EL (cell line): ENCODE results near the gene INTU.
"Not testable (repeated sequence)": the region's sequence is repeated elsewhere in the genome, so short reads cannot be mapped to it uniquely, and the experiment has no call there.

ENCODE experiments used
- DNase-seq: peaks from one replicate; pipeline ENCODE4 v3.0.0-alpha.2; 2016

INTU gene

GRCh38 chr4:127632420-127633403 lies at the start of gene INTU:
INTU (plus strand) TSS chr4:127632957; CDS start chr4:127633035, 78 bp downstream.
- peak; percentile 96 for DNase-seq

DNA sequence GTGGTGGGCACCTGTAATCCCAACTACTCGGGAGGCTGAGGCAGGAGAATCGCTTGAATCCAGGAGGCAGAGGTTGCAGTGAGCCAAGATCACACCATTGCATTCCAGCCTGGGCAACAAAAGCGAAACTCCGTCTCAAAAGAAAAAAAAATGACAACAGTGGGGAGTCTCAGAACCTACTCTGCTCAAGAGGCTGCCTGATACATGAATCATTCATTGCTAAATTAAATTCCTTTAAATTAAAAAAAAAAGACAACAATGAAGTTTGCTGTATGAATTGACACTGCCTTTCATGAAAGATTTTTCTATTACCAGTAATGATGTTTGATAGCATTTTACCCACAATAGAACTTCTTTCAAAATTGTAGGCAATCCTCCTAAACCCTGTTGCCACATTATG lies 46.3 kb upstream of the INTU start:
- DNase-seq: peak; percentile 8

- peak; percentile 30 for DNase-seq
These were observed 45.7 kb upstream of the INTU start for GRCh38 chr4:127586922-127587571.

DNA sequence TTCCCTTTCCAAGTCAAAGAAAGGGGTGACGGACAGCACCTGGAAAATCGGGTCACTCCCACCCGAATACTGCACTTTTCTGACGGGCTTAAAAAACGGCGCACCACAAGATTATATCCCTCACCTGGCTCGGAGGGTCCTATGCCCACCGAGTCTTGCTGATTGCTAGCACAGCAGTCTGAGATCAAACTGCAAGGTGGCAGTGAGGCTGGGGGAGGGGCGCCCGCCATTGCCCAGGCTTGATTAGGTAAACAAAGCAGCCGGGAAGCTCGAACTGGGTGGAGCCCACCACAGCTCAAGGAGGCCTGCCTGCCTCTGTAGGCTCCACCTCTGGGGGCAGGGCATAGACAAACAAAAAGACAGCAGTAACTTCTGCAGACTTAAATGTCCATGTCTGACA lies 43.6 kb upstream of the INTU start:
- not testable (repeated sequence) for DNase-seq

DNA sequence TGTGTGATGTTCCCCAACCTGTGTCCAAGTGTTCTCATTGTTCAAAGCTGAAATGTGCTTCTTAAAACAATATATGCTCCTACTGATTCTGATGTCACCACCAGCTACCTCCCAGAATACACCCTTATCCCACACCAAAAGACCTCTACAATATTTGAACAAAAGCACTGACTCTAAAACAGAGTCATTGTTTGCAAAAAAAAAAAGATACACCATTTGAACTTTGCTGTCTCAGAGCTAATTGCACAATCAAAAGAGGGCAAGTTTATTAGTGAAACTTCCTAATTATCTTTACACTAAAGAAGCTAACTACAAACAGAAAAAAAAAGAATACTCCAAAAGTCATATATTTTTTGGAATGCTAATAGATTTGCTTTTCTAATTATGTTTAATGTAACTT lies 34.1 kb upstream of the INTU start:
- no peak for DNase-seq

GRCh38 chr4:127601029-127601428 lies 31.7 kb upstream of the INTU start:
- no peak for DNase-seq

- peak; percentile 36 for DNase-seq
These were observed 27.6 kb upstream of the INTU start for GRCh38 chr4:127604949-127605709.

GRCh38 chr4:127606823-127607222 lies 25.9 kb upstream of the INTU start:
- DNase-seq: no peak

DNA sequence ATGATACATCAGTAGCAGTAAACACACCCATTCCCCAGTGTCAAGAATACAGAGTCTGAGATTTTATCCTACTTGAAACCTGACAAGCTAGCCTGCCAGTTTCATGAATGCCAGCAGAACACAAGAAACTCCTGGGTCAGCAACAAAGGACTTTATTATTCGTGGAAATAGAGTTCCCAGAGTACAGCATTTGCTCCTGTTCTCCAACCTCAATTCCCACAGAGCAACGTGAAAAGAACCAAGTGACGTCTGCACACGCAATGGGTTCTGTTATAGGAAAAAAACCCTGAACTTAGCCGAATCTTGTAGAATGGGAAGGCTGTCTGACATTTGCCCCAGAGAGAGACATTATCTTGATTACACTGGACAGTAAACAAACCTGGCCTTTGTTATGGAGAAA lies 23.3 kb upstream of the INTU start:
- no peak for DNase-seq

- DNase-seq: no peak
These were observed 22.3 kb upstream of the INTU start for GRCh38 chr4:127610488-127610887.

DNA sequence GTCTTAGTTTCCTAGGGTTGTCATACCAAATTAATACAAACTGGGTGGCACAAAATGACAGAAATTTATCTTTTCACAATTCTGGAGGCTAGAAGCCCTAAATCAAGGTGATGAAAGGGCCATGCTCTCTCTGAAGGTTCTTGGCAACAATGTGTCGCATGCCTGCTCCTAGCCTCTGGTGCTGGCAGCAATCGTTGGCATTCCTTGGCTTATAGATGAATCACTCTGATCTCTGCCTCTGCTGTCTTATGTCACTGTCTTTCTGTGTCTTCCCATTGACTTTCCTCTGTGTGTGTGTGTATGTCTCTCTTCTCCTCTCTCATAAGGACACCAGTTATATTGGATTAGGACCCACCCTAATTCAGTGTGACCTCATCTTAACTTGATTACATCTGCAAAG lies 15.9 kb upstream of the INTU start:
- no peak for DNase-seq

DNA sequence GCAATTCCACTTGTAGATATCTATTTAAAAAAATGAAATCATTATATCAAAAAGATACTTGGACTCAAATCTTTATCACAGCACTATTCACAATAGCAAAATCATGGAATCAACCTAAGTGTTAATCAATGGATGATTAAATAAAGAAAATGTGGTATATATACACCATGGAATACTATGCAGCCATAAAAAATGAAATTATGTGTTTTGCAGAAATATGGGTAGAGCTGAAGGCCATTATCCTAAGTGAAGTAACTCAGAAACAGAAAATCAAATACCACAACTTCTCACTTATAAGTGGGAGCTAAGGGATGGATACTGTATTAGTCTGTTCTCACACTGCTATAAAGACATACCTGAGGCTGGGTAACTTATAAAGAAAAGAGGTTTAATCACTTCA lies 14.3 kb upstream of the INTU start:
- no peak for DNase-seq

- DNase-seq: no peak
These were observed 10.2 kb upstream of the INTU start for GRCh38 chr4:127622621-127622920.

GRCh38 chr4:127622921-127623796 lies 9.6 kb upstream of the INTU start:
- peak; percentile 59 for DNase-seq

DNA sequence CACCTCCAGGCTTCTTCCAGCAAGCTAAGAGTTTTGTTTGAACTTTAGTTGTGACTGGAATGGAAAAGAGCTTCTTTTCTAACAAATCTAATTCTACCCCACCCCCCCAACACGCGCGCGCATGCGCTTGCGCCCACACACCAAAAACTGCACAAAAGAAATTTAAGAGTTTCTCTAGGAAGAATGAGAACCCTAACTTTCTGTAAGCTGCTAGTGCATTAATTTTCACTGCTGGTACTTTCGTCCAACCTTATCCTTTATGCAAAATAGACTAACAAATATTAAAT lies 9.0 kb upstream of the INTU start:
- peak; percentile 28 for DNase-seq

DNA sequence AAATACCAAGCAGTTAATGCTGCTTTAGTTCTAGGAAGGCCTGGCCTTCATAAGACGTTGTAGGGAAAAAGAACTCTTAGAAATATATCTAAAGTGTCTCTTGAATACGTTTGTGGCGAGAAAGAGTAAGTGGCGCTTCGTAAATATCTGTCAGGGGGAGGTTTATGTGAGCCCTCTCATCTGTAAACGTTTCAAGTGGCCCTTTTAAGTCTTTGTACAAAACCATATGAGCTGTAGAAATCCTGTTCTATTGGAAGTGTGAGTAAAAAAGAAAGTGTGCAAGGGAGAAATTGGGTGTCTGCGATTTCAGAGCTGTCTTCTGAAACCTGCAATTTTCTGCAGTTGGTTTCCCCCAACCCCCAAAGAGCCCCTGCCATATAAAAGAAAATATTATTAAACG lies 8.6 kb upstream of the INTU start:
- no peak for DNase-seq

- DNase-seq: no peak
These were observed 3.4 kb upstream of the INTU start for GRCh38 chr4:127629371-127629770.

DNA sequence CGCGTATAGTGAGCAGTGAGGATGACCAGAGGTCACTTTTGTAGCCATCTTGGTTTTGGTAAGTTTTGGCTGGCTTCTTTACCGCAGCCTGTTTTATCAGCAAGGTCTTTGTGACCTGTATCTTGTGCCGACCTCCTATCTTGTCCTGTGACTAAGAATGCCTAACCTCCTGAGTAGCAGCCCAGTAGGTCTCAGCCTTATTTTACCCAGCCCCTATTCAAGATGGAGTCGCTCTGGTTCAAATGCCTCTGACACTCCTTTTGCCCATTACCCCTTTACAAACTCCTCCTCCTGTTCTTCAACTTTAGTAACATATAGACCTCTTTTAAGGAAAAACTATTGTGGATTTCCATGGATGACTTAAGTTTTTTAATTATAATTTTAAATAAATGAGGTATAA lies 2.6 kb upstream of the INTU start:
- DNase-seq: no peak

- DNase-seq: peak; percentile 52
These were observed 1.3 kb upstream of the INTU start for GRCh38 chr4:127631420-127631819.

GRCh38 chr4:127634181-127634580 lies 1.4 kb downstream of the INTU start:
- DNase-seq: peak; percentile 79

DNA sequence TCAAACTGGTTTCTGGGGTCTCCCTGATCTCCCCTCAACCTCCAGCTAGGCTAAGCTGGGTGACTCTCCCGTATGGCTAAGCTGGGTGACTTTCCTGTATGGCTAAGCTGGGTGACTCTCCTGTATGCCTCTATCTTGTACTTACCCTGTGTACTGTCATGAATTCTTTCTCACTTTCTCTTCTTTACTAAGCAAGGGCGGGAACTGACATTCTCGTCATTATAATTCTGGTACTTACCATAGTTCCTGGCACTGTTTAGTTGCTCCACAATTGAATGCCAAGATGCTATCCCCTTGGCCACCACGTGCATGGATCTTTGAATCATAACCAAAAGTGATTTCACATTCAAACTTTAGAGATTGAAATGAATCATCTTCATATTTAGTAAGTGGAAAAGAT lies 8.8 kb downstream of the INTU start:
- peak; percentile 17 for DNase-seq

GRCh38 chr4:127642169-127642568 lies 9.4 kb downstream of the INTU start:
- DNase-seq: peak; percentile 33

GRCh38 chr4:127643791-127644190 lies 11.0 kb downstream of the INTU start:
- DNase-seq: no peak
